ENCODE data around the gene GNG12. TPM values are rescaled to one million over a fixed set of nuclear protein-coding genes. Genes with fewer than 3 reads are reported as not detected.

Gene GNG12
- 136 and 167 TPM in 2 replicates for total RNA-seq (2014; rRNA removed; shearing (Covaris generic))

- DNase-seq (ENCODE audit: low spot score): peak; percentile 82
Measured at GRCh38 chr1:67832737-67833601, at the start of gene GNG12. TSS of gene GNG12 (minus strand) at chr1:67833467. CDS start at chr1:67707686, 125,781 bp downstream.

- no peak for DNase-seq (ENCODE audit: low spot score)
Measured at GRCh38 chr1:67882196-67882958, 49.1 kb upstream of the GNG12 start.

- peak; percentile 30 for DNase-seq (ENCODE audit: low spot score)
Measured at GRCh38 chr1:67880056-67880601, 46.9 kb upstream of the GNG12 start.

DNA sequence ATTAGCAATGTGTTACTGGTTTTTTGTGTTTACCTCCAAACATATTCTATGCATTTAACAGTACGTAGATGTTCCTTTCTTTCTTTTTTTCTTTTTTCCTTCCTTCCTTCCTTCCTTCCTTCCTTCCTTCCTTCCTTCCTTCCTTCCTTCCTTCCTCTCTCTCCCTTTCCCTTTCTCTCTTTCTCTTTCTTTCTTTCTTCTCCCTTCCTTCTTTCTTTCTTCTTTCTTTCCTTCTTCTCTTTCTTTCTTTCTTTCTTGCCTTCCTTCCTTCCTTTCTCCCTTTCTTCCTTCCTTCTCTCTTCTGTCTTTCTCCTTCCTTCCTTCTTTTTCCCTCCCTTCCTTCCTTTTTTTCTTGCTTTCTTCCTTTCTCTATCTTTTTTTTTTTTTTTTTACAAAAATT lies 46.2 kb upstream of the GNG12 start:
- DNase-seq (ENCODE audit: low spot score): no peak

DNA sequence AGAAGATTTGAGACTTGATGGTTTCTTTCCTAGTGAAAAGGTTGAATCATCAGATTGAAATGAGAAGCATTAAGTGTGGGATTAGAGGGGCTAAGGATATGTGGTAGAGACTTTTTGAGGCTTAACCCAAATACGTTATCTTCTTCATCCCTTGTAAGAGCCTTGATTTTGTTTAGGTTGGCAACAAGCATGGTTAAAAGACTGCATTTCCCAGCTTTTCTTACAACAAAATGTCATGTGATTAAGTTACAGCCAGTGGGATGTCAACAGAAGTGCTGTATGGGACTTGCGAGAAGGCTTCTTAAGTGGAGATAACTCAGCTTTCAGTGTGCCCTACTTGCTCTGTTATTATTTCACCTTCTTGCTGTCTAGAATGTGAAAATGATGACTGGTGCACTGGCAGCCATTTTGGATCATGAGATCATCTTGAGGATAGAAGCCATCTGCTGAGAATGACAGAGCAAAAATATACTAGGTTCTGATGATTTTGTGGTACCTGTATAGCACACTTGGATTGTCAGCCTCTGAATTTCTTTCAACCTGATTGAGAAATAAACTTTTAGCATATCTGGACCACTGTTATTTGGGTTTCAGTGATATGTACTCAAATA lies 41.3 kb upstream of the GNG12 start:
- DNase-seq (ENCODE audit: low spot score): no peak

- DNase-seq (ENCODE audit: low spot score): no peak
Measured at GRCh38 chr1:67869233-67869632, 36.0 kb upstream of the GNG12 start.

DNA sequence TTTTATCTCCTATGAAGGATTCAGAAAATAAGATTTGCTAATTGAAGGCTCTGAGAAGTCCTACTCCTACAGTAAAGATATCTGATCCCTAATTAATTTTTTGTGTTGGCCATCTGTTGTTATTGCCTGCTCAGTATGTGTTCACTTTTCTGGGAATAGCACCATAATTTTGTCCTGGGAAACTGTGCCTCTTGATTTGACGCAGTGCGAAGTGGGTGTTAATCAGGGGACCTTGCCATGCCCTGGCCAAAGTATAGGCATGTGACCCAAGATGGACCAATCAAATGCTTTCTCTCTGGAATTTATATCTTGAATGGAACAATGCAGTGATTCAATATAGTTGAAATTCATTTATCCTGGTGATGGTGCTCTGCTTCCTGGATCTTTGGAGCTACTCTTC lies 30.4 kb upstream of the GNG12 start:
- no peak for DNase-seq (ENCODE audit: low spot score)

DNA sequence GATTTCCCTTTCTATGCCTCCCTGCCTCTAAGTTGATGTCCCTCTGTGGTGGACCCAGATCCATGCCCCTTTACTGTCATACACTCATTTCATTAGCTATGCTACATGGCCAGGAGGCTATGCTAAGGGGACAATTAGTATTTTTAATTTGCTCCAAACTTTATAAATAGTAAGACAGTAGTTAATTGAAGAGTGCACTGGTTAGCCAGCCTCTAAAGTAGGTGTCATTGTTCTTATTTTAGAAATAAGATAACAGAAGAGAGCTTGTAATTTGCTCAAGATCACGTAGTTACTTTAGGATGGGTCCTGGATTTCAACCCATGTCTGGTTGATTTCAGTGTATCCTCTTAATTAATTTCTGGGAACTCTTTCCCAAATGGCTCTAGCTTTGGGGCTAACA lies 29.4 kb upstream of the GNG12 start:
- DNase-seq (ENCODE audit: low spot score): no peak

DNA sequence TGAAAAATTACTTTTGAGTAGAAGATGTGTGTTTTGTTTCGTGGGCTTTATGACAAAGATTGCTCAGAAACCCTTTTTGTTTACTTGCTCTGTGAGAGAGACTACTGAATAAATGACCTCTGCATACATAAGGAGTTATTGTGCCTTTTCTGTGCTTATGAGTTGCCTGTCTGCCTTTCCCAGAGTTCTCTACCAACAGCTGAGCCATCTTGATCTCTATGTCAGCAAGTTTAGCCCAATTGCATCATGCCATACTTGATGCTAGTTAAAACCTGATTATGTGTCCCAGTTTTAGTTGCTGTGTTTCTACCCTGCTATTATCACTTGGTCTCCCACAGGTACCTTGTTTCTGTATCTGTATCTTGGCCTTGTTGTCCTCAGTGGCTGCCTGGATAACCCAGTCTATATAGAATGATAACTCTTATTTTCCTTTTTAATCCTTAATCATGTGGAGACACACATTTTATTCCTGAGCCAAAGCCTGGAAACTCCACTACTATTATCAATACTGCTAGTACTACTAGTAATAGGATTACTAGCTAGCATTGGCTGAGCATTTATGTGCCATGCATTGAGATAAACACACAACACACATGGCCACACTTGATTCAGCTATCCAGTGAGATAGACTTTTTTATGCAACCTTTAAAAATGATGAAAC lies 28.7 kb upstream of the GNG12 start:
- no peak for DNase-seq (ENCODE audit: low spot score)

DNA sequence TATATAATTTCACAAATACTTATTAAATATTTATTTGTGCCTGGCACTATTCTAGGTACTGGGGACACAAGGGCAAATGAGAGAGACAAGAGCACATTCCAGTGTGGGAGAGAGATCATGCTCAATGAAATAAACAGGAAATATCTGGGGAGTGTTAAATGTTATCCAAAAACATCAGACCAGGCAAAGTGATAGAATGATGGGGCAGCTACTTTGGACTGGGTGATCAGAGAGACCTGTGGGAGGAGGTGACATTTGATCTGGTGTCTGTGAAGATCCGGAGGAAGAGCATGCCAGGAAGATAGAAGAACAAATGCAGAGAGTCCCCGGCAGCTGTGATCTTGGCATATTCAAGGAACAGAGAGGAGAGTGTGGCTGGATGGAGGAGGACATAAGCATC lies 27.5 kb upstream of the GNG12 start:
- no peak for DNase-seq (ENCODE audit: low spot score)

- no peak for DNase-seq (ENCODE audit: low spot score)
Measured at GRCh38 chr1:67856921-67857320, 23.7 kb upstream of the GNG12 start.

DNA sequence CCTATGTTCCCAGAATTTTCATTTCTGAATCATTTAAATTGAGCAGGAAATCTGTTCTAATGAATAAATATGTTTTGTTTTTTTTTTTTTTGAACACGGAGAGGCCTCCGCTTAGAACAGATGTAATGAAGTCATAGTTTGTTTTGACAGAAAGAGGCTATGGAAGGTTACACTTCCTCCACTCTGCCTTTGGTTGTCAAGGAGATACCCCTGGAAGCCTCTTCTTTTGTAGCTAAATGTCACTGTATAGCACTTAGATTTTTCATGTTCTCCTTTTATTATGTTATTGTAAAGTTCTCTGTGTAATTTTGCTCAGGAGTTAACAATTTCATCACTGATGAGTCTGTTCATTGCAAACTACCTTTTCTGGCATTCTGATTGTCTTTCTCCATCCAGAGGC lies 22.7 kb upstream of the GNG12 start:
- no peak for DNase-seq (ENCODE audit: low spot score)

DNA sequence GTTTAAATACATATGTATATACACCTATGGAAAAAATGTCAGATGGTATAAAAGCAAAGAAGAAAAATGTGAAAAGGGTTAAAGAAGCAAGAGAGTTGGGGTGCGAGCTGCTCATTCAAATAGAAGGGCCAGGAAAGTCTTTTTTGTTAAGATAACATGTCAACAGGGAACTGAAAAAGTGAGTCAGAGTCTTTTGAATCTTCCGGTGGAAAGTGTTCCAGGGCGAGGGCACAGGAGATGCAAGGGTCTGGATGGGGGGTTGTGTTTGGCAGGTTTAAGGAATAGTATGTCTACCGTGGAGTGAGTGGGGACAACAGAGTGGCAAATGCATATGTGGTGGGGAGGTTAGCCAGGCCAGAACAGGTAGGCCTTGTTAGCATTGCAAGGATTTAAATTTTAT lies 22.2 kb upstream of the GNG12 start:
- no peak for DNase-seq (ENCODE audit: low spot score)

GRCh38 chr1:67853704-67854103 lies 20.4 kb upstream of the GNG12 start:
- DNase-seq (ENCODE audit: low spot score): peak; percentile 74

GRCh38 chr1:67851800-67852199 lies 18.5 kb upstream of the GNG12 start:
- no peak for DNase-seq (ENCODE audit: low spot score)

DNA sequence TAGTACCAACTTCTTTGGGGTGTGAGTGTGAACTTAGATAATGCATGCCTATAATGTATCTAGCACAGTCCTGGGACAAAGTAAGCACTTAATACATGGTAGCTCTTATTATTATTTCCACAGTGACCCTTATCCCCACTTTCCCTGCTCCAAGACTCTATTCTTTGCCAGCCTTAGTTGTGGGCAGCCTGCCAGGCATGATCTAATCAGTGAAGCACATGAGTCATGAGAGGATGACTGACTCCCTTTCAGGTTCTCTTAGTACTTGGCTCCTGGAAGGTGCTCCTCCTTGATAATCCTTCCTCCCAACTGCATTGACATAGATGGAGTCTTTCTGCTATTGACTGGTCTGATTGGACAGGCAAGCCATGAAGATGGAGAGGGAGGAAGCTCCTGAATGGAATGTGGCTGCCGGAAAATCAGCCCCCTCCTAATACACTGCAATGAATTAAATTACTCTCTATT lies 17.4 kb upstream of the GNG12 start:
- peak; percentile 90 for DNase-seq (ENCODE audit: low spot score)

GRCh38 chr1:67850151-67850551 lies 16.9 kb upstream of the GNG12 start:
- peak; percentile 50 for DNase-seq (ENCODE audit: low spot score)

GRCh38 chr1:67847466-67847865 lies 14.2 kb upstream of the GNG12 start:
- DNase-seq (ENCODE audit: low spot score): no peak

GRCh38 chr1:67846538-67846937 lies 13.3 kb upstream of the GNG12 start:
- DNase-seq (ENCODE audit: low spot score): no peak

DNA sequence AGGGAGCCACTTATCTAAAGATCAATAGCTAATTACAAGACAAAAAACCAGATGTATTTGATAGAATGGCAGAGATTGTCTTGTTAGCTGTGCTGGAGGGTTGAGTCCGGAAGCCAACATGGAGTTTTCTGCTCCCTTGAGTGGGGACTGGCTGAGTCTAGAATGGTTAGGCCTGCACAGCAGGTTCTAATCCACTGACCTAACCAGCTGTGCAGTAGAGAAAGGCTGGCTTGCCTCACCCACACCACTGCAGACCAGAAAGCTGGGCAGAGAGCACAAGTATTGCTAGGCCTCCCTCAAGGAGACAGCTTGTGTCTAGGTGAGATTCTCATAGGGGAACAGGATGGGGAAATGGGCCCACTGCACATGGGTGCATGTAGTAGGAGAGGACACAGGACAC lies 11.7 kb upstream of the GNG12 start:
- no peak for DNase-seq (ENCODE audit: low spot score)

- DNase-seq (ENCODE audit: low spot score): no peak
Measured at GRCh38 chr1:67843746-67844145, 10.5 kb upstream of the GNG12 start.

DNA sequence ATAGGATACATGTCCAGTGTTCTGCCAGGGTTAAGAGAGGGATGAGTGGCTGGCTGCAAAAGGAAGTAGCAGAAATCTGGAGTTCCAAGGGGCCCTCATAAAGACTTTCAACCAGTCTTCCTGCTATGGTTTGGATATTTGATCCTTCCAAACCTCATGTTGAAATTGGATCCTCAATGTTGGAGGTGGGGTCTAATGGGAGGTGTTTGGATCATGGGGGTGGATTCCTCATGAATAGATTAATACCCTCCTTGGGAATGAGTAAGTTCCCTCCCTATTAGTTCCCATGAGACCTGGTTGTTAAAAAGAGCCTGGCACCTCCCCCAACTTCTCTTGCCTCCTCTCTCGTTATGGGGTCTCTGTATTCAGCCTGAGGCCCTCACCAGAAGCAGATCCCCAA lies 10.1 kb upstream of the GNG12 start:
- DNase-seq (ENCODE audit: low spot score): no peak
